Breast epithelium (tissue), 4 donors: ENCODE results near the gene MYO1G. TPM values are rescaled to one million over a fixed set of nuclear protein-coding genes. Genes with fewer than 3 reads are reported as not detected.

Experiments
- DNase-seq, 2 donors: peaks; one replicate each; pipeline ENCODE4 v3.0.0-alpha.2; 2019; ENCODE audit warnings: low spot score in 2 of 2
- H3K27ac ChIP-seq, 2 donors: fragments of 200-600 bp; sonication (generic) in 1 of 2; one replicate each; pipeline ENCODE4 v1.5.1; 2016 to 2019; ENCODE audit warnings: mild to moderate bottlenecking in 1 of 2
- H3K27me3 ChIP-seq, 2 donors: fragments of 200-600 bp; sonication (generic) in 1 of 2; one replicate each; pipeline versions ENCODE4 v1.5.1 to v1.6.0; 2017 to 2019; ENCODE audit warnings: control low read depth in 1 of 2, mild to moderate bottlenecking in 1 of 2
- H3K36me3 ChIP-seq: fragments of 200-600 bp; one replicate; pipeline ENCODE4 v1.5.1; 2019
- H3K4me1 ChIP-seq, 2 donors: fragments of 200-600 bp; sonication (generic); one replicate each; pipeline ENCODE4 v1.5.1; 2016 to 2019; ENCODE audit warnings: control low read depth in 1 of 2
- H3K4me3 ChIP-seq, 3 donors: fragments of 200-600 bp; sonication (generic); 1 replicate in 2 of 3; 2 replicates in 1 of 3; pipeline ENCODE4 v1.5.1; 2016 to 2019; ENCODE audit warnings: mild to moderate bottlenecking in 3 of 3, moderate library complexity in 2 of 3
- H3K9me3 ChIP-seq, 2 donors: fragments of 200-600 bp; sonication (generic) in 1 of 2; one replicate each; pipeline ENCODE4 v1.5.1; 2016 to 2019; ENCODE audit warnings: control low read depth in 1 of 2
- POLR2A ChIP-seq: fragments of 450-650 bp; IDR thresholded peaks from one replicate; pipeline ENCODE4 v1.6.1; 2016; ENCODE audit warnings: antibody characterized with exemption, mild to moderate bottlenecking, moderate library complexity
- POLR2AphosphoS5 ChIP-seq, 3 donors: sonication (generic); formaldehyde crosslinking; IDR thresholded peaks; one replicate each; pipeline ENCODE4 v1.6.1; 2017; ENCODE audit warnings: antibody characterized with exemption in 3 of 3
- intact Hi-C: fragments of 100-400 bp; cut with DNase I; formaldehyde crosslinking; loops from one replicate; pipeline ENCODE4 v1.15.1; 2023; ENCODE audit warnings: low total_unique reads
- total RNA-seq, 3 donors: library from RNA; depleted of rRNA; stranded (reverse); fragments of >200 nt; gene quantifications; one replicate each; pipeline ENCODE4 v1.1.0, GENCODE V29; 2016
- TF ChIP-seq, protein P1 (sequence below), 3 donors: fragments of 450-650 bp; IDR thresholded peaks; one replicate each; pipeline ENCODE4 v1.5.1; 2016 to 2017; ENCODE audit warnings: antibody characterized with exemption in 3 of 3, mild to moderate bottlenecking in 3 of 3, moderate library complexity in 3 of 3

The MYO1G gene
- total RNA-seq, 3 donors from 2014 or later, result 2.0 to 2.9 (median 2.2) TPM

DNA sequence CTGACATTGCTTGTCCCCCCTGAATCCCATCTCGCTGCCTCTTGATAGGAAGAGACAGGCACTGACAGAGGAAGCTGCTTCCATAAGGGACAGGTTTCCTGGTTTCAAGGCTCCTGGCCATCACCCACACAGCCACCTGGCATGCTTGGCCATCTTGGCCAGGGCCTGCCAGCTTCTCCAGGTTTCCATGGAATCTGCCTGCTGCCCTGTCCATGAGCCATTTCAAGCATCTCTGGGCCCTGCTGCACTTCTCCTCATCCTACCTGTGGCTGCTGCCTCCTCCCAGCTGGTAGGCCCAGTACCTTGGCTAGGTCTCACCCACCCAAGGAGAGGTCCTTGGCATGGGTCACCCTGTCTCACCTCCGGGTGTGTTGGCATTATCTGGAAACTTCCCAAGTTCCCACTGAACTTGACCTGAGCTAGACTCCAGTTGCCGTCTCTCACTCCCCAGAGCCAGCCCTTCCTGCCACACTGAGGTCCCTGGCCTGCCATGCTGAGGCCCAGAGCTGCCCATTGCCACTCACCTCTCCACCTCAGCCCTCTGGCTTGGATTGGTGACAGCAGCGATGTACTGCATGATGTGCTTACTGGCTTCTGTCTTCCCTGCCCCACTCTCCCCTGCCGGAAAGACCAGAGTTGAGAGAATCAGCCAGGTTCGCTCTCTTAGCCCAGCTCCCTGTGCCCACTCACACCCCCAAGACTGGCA, 2.6 kb downstream of the MYO1G start:
- Histone ChIP-seq H3K36me3 (no peaks in the 10 kb centered on the region), H3K4me3 (no peak overlapping the region), H3K27me3 (no peaks in the 10 kb centered on the region), H3K4me1 (no peaks in the 10 kb centered on the region), H3K9me3 (no peaks in the 10 kb centered on the region), H3K27ac (no peak overlapping the region)
- intact Hi-C loops, result no loop called here
- DNase-seq, result no peak
- TF ChIP-seq, protein P1, sequence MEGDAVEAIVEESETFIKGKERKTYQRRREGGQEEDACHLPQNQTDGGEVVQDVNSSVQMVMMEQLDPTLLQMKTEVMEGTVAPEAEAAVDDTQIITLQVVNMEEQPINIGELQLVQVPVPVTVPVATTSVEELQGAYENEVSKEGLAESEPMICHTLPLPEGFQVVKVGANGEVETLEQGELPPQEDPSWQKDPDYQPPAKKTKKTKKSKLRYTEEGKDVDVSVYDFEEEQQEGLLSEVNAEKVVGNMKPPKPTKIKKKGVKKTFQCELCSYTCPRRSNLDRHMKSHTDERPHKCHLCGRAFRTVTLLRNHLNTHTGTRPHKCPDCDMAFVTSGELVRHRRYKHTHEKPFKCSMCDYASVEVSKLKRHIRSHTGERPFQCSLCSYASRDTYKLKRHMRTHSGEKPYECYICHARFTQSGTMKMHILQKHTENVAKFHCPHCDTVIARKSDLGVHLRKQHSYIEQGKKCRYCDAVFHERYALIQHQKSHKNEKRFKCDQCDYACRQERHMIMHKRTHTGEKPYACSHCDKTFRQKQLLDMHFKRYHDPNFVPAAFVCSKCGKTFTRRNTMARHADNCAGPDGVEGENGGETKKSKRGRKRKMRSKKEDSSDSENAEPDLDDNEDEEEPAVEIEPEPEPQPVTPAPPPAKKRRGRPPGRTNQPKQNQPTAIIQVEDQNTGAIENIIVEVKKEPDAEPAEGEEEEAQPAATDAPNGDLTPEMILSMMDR (IDR thresholded peaks at IDR 0.05), result no peak
- no peak for TF ChIP-seq POLR2AphosphoS5 (IDR thresholded peaks at IDR 0.05)
- no peak for TF ChIP-seq POLR2A

DNA sequence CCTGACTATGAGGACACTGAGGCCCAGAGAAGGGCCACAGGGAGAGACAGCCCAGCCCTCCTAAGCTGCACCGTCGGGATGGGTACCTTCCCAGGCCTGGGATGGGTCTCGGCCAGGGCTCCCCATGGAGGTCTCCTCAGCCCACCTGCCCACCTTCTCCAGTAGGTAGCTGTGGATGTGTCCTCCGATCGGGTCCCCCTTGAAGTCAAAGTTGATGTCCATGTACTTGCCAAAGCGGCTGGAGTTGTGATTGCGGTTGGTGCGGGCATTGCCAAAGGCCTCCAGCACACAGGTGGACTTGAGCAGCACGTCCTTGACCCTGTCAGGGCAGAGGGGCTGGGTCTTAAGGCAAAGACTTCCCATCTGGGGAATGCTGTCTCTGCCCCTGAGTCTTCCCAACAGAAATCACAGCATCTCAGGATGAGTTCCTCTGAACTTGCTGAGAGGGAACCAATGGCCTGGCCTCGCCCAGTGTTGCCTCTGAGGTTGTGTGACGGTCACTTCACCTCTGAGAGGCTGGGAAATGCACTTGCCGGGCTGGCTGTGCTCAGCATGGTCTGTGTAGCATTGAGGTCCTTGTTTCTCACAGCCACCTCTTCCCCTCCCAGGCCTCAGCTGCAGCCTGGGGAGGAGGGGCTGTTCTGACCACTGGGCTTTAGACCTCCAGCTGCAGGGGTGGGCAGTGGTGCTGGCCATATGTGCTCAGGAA, 3.3 kb downstream of the MYO1G start:
- no peak for DNase-seq
- no peaks in the 10 kb centered on the region for H3K4me1 ChIP-seq
- no peaks in the 10 kb centered on the region for H3K36me3 ChIP-seq
- no peak overlapping the region for H3K27ac ChIP-seq
- intact Hi-C loops, result no loop called here
- no peak for TF ChIP-seq POLR2A
- no peak for TF ChIP-seq POLR2AphosphoS5 (IDR thresholded peaks at IDR 0.05)
- TF ChIP-seq, protein P1 (IDR thresholded peaks at IDR 0.05), result no peak
- no peaks in the 10 kb centered on the region for H3K27me3 ChIP-seq
- no peaks in the 10 kb centered on the region for H3K9me3 ChIP-seq
- H3K4me3 ChIP-seq, result no peak overlapping the region

DNA sequence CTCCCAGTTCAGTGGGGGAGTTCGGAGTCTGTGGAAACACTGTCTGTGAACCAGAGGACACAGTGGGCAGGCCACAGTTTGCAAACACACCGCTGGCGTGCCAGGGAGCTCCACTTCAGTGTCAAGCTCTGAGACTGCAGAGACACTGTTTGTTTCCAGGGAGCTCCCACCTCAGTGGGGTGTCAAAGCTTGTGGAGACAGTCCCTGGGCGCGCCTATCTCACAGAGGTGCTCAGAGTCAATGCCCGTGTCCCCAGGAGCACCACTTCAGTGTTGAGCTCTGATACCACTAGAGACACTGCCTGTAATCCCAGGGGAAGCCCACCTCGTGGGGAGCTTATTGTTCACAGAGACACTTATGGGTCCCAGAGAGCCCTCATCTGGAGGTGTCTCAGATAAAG, 4.3 kb downstream of the MYO1G start:
- no peaks in the 10 kb centered on the region for H3K4me1 ChIP-seq
- intact Hi-C loops, result no loop called here
- no peak overlapping the region for H3K4me3 ChIP-seq
- H3K27me3 ChIP-seq, result no peaks in the 10 kb centered on the region
- TF ChIP-seq POLR2AphosphoS5 (IDR thresholded peaks at IDR 0.05) (no peak), POLR2A (no peak)
- TF ChIP-seq, protein P1 (IDR thresholded peaks at IDR 0.05), result no peak
- no peaks in the 10 kb centered on the region for H3K36me3 ChIP-seq
- no peak for DNase-seq
- H3K27ac ChIP-seq, result no peak overlapping the region
- no peaks in the 10 kb centered on the region for H3K9me3 ChIP-seq

DNA sequence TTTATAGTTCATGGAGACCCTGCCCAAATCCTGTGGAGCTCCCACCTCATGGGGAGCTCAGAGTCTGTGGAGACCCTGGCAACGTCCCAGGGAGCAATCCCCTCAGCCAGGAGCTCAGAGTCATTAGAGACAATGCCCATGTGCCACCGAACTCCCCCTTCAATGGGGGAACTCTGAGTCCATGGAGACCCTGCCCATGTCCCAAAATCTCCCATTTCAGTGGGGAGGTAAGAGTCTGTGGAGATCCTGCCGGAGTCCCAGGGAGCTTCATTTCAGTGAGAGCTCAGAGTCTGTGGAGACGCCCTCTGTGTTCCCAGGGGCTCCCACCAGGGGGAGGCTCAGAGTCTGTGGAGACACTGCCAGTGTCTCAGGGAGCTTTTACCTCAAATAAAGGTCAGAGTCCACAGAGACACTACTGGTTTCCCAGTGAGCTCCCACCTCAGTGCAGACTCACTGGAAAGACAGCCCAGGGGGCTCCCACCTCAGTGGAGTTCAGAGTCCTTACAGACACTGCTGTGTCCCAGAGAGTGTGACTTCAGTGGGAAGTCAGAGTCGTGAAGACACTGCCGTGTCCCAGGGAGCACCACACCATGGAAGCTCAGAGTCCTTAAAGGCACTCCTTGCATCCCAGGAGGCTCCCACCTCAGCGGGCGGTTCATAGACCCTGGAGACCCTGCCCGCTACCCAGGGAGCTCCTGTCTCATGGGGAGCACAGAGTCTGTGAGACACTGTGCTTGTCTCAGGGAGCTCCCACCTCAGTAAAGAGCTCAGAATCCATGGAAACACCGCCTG, 5.0 kb downstream of the MYO1G start:
- Histone ChIP-seq H3K9me3 (no peaks in the 10 kb centered on the region), H3K4me3 (no peak overlapping the region), H3K27ac (no peak overlapping the region), H3K36me3 (no peaks in the 10 kb centered on the region), H3K27me3 (no peaks in the 10 kb centered on the region), H3K4me1 (no peaks in the 10 kb centered on the region)
- DNase-seq, result no peak
- intact Hi-C loops, result no loop called here
- TF ChIP-seq, protein P1 (IDR thresholded peaks at IDR 0.05), result peak in 1 of 3 donors; percentile 15
- no peak for TF ChIP-seq POLR2AphosphoS5 (IDR thresholded peaks at IDR 0.05)

DNA sequence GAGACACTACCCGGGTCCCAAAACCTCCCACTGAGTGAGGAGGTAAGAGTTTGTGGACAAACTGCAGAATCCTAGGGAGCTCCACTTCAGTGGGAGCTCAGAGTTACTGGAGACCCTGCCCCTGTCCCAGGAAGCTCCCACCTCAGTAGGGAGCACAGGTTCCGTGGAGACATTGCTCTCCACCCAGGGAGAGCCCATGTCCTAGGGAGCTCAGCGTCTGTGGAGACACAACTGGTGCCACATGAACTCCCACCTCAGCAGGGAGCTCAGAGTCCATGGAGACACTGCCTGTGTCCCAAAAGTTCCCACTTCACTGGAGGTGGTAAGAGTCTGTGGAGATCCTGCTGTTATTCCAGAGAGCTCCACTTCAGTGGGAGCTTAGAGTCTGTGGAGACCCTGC, 6.3 kb downstream of the MYO1G start:
- no peak for DNase-seq
- intact Hi-C loops, result no loop called here
- Histone ChIP-seq H3K36me3 (no peaks in the 10 kb centered on the region), H3K4me3 (no peak overlapping the region), H3K9me3 (no peaks in the 10 kb centered on the region), H3K4me1 (no peaks in the 10 kb centered on the region), H3K27ac (no peak overlapping the region), H3K27me3 (no peaks in the 10 kb centered on the region)
- TF ChIP-seq POLR2A (no peak), POLR2AphosphoS5 (IDR thresholded peaks at IDR 0.05) (no peak)
- TF ChIP-seq, protein P1 (IDR thresholded peaks at IDR 0.05), result no peak
